GM19025 (cell line): ENCODE data around the gene COL18A1.

ENCODE experiments used
- ATAC-seq: cut with Tn5 transposase; IDR thresholded peaks from one replicate; pipeline ENCODE4 v1.9.1; 2021; ENCODE audit warnings: mild to moderate bottlenecking, low read depth, moderate library complexity; ENCODE audit not compliant: unreplicated experiment

The COL18A1 gene

GRCh38 chr21:45460611-45461368 lies 55.8 kb downstream of the COL18A1 start:
- ATAC-seq: no peak

GRCh38 chr21:45461369-45461750 lies 56.4 kb downstream of the COL18A1 start:
- ATAC-seq: no peak

GRCh38 chr21:45461806-45462341 lies 56.9 kb downstream of the COL18A1 start:
- no peak for ATAC-seq

- ATAC-seq: no peak
Observed at GRCh38 chr21:45463871-45464270, 58.9 kb downstream of the COL18A1 start.

- no peak for ATAC-seq
Observed at GRCh38 chr21:45464309-45464708, 59.3 kb downstream of the COL18A1 start.

- ATAC-seq: no peak
Observed at GRCh38 chr21:45465105-45465504, 60.1 kb downstream of the COL18A1 start.

GRCh38 chr21:45465611-45466329 lies 60.8 kb downstream of the COL18A1 start:
- no peak for ATAC-seq

GRCh38 chr21:45466330-45467220 lies 61.6 kb downstream of the COL18A1 start:
- no peak for ATAC-seq

GRCh38 chr21:45467221-45467779 lies 62.3 kb downstream of the COL18A1 start:
- ATAC-seq: no peak

GRCh38 chr21:45468051-45468970 lies 63.3 kb downstream of the COL18A1 start:
- no peak for ATAC-seq

GRCh38 chr21:45468971-45469272 lies 64.0 kb downstream of the COL18A1 start:
- ATAC-seq: no peak

- no peak for ATAC-seq
Observed at GRCh38 chr21:45469273-45470086, 64.5 kb downstream of the COL18A1 start.

- no peak for ATAC-seq
Observed at GRCh38 chr21:45470087-45470515, 65.1 kb downstream of the COL18A1 start.

- no peak for ATAC-seq
Observed at GRCh38 chr21:45470773-45471524, 66.0 kb downstream of the COL18A1 start.

- no peak for ATAC-seq
Observed at GRCh38 chr21:45471525-45472221, 66.7 kb downstream of the COL18A1 start.

GRCh38 chr21:45472445-45473365 lies 67.7 kb downstream of the COL18A1 start:
- no peak for ATAC-seq
